Measurements from ENCODE around the gene PDPN. TPM values are rescaled to one million over a fixed set of nuclear protein-coding genes. Genes with fewer than 3 reads are reported as not detected.
"Not testable (repeated sequence)": the region's sequence is repeated elsewhere in the genome, so short reads cannot be mapped to it uniquely, and the experiment has no call there.

Gene PDPN
- total RNA-seq, 1 donor from 2014 or later, result 59.2 TPM

GRCh38 chr1:13556224-13556764 is 27.3 kb upstream of the PDPN start:
- H4K20me1 ChIP-seq (ENCODE audit: insufficient read depth, low read length), result no peaks in the 10 kb centered on the region
- Mint-ChIP-seq H3K4me3 (ENCODE audit: unreplicated experiment) (no peak overlapping the region), H3K9me3 (ENCODE audit: unreplicated experiment) (peaks cover 2% of the 10 kb centered on the region), H3K27ac (ENCODE audit: unreplicated experiment) (no peak overlapping the region), H3K27me3 (ENCODE audit: low read depth, unreplicated experiment) (peaks cover 10% of the 10 kb centered on the region), H3K36me3 (ENCODE audit: low read depth, unreplicated experiment) (no peaks in the 10 kb centered on the region), H3K4me1 (ENCODE audit: low read depth, unreplicated experiment) (no peaks in the 10 kb centered on the region)
- TF ChIP-seq EZH2 (IDR thresholded peaks at IDR 0.05; ENCODE audit: insufficient read depth, low read length), result no peak
- TF ChIP-seq, protein P1, sequence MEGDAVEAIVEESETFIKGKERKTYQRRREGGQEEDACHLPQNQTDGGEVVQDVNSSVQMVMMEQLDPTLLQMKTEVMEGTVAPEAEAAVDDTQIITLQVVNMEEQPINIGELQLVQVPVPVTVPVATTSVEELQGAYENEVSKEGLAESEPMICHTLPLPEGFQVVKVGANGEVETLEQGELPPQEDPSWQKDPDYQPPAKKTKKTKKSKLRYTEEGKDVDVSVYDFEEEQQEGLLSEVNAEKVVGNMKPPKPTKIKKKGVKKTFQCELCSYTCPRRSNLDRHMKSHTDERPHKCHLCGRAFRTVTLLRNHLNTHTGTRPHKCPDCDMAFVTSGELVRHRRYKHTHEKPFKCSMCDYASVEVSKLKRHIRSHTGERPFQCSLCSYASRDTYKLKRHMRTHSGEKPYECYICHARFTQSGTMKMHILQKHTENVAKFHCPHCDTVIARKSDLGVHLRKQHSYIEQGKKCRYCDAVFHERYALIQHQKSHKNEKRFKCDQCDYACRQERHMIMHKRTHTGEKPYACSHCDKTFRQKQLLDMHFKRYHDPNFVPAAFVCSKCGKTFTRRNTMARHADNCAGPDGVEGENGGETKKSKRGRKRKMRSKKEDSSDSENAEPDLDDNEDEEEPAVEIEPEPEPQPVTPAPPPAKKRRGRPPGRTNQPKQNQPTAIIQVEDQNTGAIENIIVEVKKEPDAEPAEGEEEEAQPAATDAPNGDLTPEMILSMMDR (IDR thresholded peaks at IDR 0.05; ENCODE audit: insufficient read depth, low read depth, low read length), result no peak
- no peaks in the 10 kb centered on the region for H3K9me3 ChIP-seq (ENCODE audit: insufficient read depth, low read depth, low read length)
- no peak overlapping the region for H3K4me2 ChIP-seq (ENCODE audit: low read length)
- FAIRE-seq, result no peak
- no peak overlapping the region for H3K9ac ChIP-seq (ENCODE audit: low read length)
- no peaks in the 10 kb centered on the region for H3K79me2 ChIP-seq (ENCODE audit: insufficient read depth, low read length)
- no peak overlapping the region for H2AFZ ChIP-seq (ENCODE audit: low read depth, low read length)
- no peak overlapping the region for H3K27ac ChIP-seq (ENCODE audit: low read depth, low read length)
- no peak overlapping the region for H3K4me3 ChIP-seq (ENCODE audit: insufficient read depth, low read depth, low read length)
- no peaks in the 10 kb centered on the region for H3K4me1 ChIP-seq (ENCODE audit: insufficient read depth, low read length)
- H3K36me3 ChIP-seq (ENCODE audit: insufficient read depth, low read length), result no peaks in the 10 kb centered on the region
- no peak for DNase-seq (ENCODE audit: low read depth)
- H3K27me3 ChIP-seq (ENCODE audit: insufficient read depth, low read length), result no peaks in the 10 kb centered on the region

DNA sequence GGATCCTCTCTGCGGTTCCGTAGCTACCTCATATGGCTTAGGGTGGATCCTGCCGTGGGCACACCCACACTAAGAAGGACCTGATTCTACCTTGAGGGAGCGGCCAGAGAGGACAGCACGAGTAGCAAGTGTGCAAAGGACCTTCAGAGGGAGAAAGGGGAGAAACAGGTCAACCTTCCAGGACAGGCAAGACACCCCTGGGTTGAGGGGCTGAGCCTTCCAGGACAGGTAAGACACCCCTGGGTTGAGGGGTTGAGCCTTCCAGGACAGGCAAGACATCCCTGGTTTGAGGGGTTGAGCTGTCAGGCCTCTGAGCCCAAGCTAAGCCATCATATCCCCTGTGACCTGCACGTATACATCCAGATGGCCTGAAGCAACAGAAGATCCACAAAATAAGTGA is 23.1 kb upstream of the PDPN start:
- Histone ChIP-seq H3K27me3 (ENCODE audit: insufficient read depth, low read length) (no peaks in the 10 kb centered on the region), H2AFZ (ENCODE audit: low read depth, low read length) (no peak overlapping the region), H3K9me3 (ENCODE audit: insufficient read depth, low read depth, low read length) (no peaks in the 10 kb centered on the region), H3K4me1 (ENCODE audit: insufficient read depth, low read length) (no peaks in the 10 kb centered on the region), H3K36me3 (ENCODE audit: insufficient read depth, low read length) (no peaks in the 10 kb centered on the region), H3K9ac (ENCODE audit: low read length) (no peak overlapping the region), H3K4me3 (ENCODE audit: insufficient read depth, low read depth, low read length) (no peak overlapping the region), H3K27ac (ENCODE audit: low read depth, low read length) (no peak overlapping the region), H3K4me2 (ENCODE audit: low read length) (no peak overlapping the region), H4K20me1 (ENCODE audit: insufficient read depth, low read length) (no peaks in the 10 kb centered on the region), H3K79me2 (ENCODE audit: insufficient read depth, low read length) (no peaks in the 10 kb centered on the region)
- no peak for FAIRE-seq
- Mint-ChIP-seq H3K36me3 (ENCODE audit: low read depth, unreplicated experiment) (no peaks in the 10 kb centered on the region), H3K27me3 (ENCODE audit: low read depth, unreplicated experiment) (peaks cover 25% of the 10 kb centered on the region), H3K9me3 (ENCODE audit: unreplicated experiment) (peaks cover 2% of the 10 kb centered on the region), H3K27ac (ENCODE audit: unreplicated experiment) (no peak overlapping the region), H3K4me1 (ENCODE audit: low read depth, unreplicated experiment) (no peaks in the 10 kb centered on the region), H3K4me3 (ENCODE audit: unreplicated experiment) (no peak overlapping the region)
- no peak for DNase-seq (ENCODE audit: low read depth)
- TF ChIP-seq, protein P1 (IDR thresholded peaks at IDR 0.05; ENCODE audit: insufficient read depth, low read depth, low read length), result no peak
- no peak for TF ChIP-seq EZH2 (IDR thresholded peaks at IDR 0.05; ENCODE audit: insufficient read depth, low read length)

- not testable (repeated sequence) for H3K9me3 Mint-ChIP-seq (ENCODE audit: unreplicated experiment); H3K27ac Mint-ChIP-seq (ENCODE audit: unreplicated experiment); H3K79me2 ChIP-seq (ENCODE audit: insufficient read depth, low read length); H3K4me2 ChIP-seq (ENCODE audit: low read length); H3K4me1 Mint-ChIP-seq (ENCODE audit: low read depth, unreplicated experiment); H3K36me3 Mint-ChIP-seq (ENCODE audit: low read depth, unreplicated experiment); H3K4me3 Mint-ChIP-seq (ENCODE audit: unreplicated experiment); H3K4me3 ChIP-seq (ENCODE audit: insufficient read depth, low read depth, low read length); DNase-seq (ENCODE audit: low read depth); H3K9me3 ChIP-seq (ENCODE audit: insufficient read depth, low read depth, low read length); H3K4me1 ChIP-seq (ENCODE audit: insufficient read depth, low read length); H2AFZ ChIP-seq (ENCODE audit: low read depth, low read length); H3K36me3 ChIP-seq (ENCODE audit: insufficient read depth, low read length); H3K9ac ChIP-seq (ENCODE audit: low read length); H4K20me1 ChIP-seq (ENCODE audit: insufficient read depth, low read length); FAIRE-seq; H3K27me3 ChIP-seq (ENCODE audit: insufficient read depth, low read length); H3K27ac ChIP-seq (ENCODE audit: low read depth, low read length)
- H3K27me3 Mint-ChIP-seq (ENCODE audit: low read depth, unreplicated experiment), result peaks cover 21% of the 10 kb centered on the region
Observed at GRCh38 chr1:13562981-13563380, 20.7 kb upstream of the PDPN start.
